Inflammatory macrophage treated with lipopolysaccharide for 4 hours (primary cell): Measurements from ENCODE around the gene KCNIP4.
"Not testable (repeated sequence)": the region's sequence is repeated elsewhere in the genome, so short reads cannot be mapped to it uniquely, and the experiment has no call there.

ENCODE experiments used
- DNase-seq: peaks from one replicate; pipeline ENCODE4 v3.0.0-alpha.2; 2020

The KCNIP4 gene

GRCh38 chr4:20805716-20806115, 1142.9 kb downstream of the KCNIP4 start:
- DNase-seq, result no peak

- DNase-seq, result no peak
Measured at GRCh38 chr4:20787940-20788665, 1160.5 kb downstream of the KCNIP4 start.

DNA sequence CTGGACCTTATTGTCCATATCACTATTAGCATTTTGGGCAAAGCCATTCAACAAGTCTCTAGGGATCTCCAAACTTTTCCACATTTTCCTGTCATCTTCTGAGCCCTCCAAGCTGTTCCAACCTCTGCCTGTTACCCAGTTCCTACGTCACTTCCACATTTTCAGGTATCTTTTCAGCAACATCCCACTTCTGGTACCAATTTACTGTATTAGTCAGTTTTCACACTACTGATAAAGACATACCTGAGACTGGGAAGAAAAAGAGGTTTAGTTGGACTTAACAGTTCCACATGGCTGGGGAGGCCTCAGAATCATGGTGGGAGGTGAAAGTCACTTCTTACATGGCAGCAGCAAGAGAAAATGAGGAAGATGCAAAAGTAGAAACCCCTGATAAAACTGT, 1165.4 kb downstream of the KCNIP4 start:
- not testable (repeated sequence) for DNase-seq

GRCh38 chr4:20778896-20779295, 1169.7 kb downstream of the KCNIP4 start:
- DNase-seq, result no peak

DNA sequence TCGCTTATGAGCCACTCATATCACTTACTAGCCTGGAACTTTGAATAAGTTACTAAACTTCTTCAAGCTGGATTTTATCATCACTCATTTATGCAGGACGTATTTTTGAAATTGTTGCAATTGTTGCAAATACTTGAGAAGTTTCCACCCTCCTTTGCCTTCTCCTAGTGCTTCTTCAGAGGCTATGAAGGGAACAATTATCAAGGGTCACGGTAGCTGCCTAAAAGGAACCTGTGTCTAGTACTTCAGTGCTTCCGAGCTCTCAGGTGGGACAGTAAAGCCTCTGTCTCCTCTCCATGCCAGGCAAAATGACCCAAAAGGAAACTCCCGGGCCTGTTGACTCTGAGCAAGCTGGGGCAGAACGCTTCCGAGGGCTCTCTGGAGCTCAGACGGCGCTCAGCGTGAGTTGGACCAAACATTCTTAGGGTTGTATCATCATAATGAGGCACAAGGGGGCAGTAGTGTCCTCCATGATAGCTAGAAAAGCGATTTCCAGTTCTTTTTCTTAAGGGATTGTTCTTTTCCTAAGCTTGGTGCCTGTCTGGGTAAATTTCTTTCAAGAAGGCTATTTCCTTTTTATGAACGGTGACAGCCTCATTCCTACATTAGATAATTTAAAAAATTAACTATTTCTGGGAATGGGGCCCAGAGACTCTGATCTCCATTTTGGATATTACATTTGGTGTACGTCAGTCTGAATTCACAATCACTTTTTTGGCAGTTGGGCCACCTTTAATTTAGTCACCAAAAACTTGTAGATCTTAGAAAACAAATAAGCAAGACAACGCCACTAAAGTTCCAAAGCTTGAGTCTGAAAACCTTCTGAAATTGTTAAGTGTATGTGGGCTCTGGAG, 1175.2 kb downstream of the KCNIP4 start:
- DNase-seq, result peak; percentile 1

DNA sequence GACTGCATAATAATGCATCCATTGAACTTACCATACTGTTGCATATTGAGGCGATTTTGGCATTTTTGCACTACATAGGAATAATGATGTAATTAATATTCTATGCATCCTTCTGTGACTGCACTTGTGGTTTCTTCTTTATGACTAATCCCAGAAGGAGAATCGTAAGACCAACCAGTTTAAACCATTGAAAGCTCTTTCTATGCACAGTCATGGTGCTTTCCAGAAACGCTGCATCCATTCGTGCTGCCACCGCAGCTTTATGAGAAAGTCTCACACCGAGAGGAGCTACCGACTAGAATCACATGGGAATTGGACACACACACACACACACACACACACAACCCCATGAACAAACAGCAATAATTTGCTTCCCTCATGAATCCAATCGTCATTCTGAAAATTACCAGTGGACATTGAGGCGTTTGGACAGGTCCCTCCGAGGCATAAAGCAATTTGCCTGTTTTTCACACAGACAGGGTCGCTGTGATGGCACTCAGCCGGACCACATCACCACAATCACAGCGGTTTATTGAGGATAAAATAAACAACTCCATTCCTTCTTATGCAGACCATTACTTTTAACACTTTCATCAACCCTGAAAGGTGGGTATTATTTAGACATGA, 1184.1 kb downstream of the KCNIP4 start:
- DNase-seq, result no peak

- DNase-seq, result no peak
Measured at GRCh38 chr4:20761826-20762225, 1186.7 kb downstream of the KCNIP4 start.

GRCh38 chr4:20761382-20761781, 1187.2 kb downstream of the KCNIP4 start:
- no peak for DNase-seq

GRCh38 chr4:20760053-20760452, 1188.5 kb downstream of the KCNIP4 start:
- no peak for DNase-seq

DNA sequence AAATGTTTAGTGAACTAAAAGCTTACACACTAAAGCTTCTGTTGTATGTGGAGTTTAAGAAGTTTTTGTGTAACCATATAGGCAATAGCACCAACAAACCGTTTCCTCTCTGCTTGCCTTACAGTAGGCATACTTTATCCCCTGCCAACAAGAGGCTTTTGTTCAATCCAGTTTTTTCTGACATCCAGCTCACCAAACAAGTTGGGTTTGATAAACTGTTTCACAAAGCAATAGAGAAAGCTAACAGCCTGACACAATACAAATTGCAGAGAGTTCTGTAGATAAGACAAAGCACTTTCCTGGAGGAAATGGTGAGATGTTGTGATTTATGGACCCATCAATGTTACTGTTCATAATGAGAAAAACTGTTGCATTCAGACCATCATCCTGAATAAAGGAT, 1194.5 kb downstream of the KCNIP4 start:
- DNase-seq, result no peak

- DNase-seq, result no peak
Measured at GRCh38 chr4:20752641-20753040, 1195.9 kb downstream of the KCNIP4 start.

DNA sequence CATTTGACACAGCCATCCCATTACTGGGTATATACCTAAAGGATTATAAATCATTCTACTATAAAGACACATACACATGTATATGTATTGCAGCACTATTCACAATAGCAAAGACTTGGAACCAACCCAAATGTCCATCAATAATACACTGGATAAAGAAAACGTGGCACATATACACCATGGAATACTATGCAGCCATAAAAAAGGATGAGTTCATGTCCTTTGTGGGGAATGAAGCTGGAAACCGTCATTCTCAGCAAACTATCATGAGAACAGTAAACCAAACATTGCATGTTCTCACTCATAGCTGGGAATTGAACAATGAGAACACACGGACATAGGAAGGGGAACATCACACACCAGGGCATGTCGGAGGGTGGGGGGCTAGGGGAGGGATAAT, 1202.6 kb downstream of the KCNIP4 start:
- not testable (repeated sequence) for DNase-seq

DNA sequence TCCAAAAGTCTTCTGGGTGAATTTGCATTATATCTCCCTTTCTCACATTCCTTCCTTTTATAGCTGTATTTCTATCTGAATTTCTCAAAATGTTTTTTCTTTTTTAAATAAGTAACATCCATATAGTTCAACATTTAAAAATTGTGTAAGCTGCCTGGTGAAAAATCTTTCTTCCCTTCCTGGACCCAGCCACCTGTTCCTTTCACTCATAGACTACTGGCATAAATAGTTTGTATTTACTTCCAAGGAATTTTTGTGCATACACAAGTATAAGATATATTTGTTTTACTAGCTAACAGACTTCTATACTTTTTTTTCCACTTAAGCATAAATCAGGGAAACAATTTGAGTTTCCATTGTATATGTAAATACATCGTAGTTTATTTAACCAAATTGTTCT, 1212.6 kb downstream of the KCNIP4 start:
- DNase-seq, result no peak

DNA sequence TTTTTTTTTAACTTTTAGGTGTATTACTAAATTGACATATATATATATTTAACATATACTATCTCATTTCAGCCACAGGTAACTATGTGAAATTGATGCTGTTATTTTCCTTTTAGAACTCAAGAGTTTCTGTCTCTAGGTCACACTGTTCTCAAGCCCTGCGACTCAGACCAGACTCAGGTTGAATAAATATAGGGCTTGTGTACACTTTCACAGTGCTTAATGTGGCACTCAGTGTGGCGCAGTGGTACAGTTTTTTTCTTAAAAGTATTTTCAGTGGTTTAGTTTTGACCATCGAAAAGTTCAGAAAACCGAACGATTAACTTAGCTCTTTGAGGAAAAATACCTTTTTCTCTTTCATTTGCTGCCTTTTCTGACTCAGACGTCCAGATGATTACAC, 1223.7 kb downstream of the KCNIP4 start:
- no peak for DNase-seq

GRCh38 chr4:20723463-20723862, 1225.1 kb downstream of the KCNIP4 start:
- DNase-seq, result no peak

GRCh38 chr4:20723019-20723418, 1225.6 kb downstream of the KCNIP4 start:
- DNase-seq, result no peak

DNA sequence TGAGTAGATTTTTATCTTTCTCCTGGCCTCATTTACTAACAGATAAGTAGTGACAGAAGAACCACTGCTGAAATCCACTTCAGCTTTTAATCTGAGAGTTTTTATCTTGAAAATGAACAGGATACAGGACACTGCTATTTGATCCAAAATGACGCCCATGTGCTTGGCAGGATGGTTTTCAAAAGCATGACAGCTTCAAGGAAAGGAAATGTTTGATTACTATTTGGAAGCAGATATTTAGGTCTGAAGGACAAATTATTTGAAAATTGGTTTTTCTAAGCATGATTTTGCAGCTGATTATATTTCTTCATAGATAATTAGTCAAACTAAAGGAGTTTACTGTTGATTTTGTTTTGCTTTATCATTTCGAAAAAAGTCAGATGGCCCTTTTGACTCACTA, 1237.2 kb downstream of the KCNIP4 start:
- no peak for DNase-seq

DNA sequence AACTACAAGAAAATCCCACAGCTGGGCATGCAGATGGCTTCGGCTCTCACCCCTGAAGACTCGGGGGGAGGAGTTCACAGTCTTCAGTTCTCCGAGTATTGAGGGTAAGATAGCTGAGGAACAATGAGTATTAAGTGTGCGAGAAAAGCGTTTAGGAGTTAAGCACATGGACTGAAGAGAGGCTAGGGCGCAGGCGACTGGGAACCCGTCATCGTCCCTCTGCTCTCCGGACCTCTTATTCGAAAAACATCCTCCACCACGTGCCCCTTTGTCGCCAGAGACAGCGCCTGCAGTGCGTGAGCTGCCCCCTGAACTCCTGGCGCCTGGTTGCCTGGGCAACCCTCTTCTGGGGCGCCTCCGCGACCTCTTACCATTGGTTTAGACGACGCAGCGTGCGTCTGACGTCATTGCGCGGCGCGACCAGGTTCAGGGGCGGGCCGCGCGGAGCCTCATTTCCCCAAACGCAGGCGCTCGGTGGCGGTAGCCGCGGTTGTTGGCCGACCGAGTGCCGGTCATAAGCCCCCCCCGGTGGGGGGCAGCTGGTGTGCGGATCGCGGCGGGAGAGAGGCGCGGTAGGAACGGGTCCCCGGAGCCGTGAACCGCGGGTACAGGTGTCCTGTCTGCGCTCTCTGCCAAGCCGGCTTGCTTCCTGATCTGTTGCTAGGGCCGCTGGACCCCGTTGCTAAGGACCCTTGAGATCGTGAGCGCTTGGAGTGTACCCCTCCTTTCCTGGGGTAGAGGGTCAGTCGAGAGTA, 1248.4 kb downstream of the KCNIP4 start, which contains the start of gene PACRGL:
PACRGL (plus strand) TSS at position 452 of the 755 bp plus-strand sequence. CDS start 4,024 bp downstream, outside the sequence.
- DNase-seq, result peak; percentile 94

DNA sequence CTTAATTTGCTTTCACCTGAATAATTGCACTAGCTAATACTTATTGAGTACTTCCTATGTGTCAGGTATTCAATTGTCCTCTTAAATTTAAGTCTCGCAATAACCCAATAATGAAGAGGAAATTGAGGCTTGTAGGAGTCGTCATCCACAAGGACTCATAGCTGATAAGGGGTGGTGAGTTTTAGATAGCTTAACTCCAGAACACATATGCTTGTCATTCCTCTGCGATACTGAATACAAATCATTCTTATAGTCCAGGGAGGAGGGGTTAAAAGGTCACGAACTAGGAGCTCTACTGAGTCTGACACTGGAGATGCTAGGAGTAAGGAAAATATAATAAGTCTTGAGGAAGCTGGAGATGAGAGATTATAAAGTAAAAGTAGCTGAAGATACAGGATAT, 1249.8 kb downstream of the KCNIP4 start:
- DNase-seq, result no peak

DNA sequence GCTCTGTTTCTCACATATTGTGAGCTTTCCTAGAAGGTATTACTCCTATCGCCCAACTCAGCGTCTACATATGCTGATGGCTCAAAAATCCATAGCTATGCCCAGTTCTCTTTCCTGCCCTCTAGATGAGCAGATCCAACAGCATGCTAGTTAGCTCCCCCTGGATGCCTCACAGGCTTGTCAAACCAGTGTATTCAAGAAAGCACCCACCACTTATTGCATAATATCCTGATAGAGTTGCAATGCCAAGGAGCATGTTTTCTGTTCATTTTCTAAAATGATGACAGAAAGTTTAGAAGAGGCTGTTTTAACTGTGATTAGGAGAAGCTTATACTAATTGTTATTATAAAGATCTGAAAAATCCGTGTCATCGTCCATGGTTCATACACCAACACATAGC, 1250.2 kb downstream of the KCNIP4 start:
- DNase-seq, result peak; percentile 27

- DNase-seq, result no peak
Measured at GRCh38 chr4:20696815-20697214, 1251.8 kb downstream of the KCNIP4 start.

- DNase-seq, result no peak
Measured at GRCh38 chr4:20687864-20688263, 1260.7 kb downstream of the KCNIP4 start.
